ENCODE data around the gene GALK2.

GRCh38 chr15:49169880-49170597, at the start of gene GALK2:
- TF ChIP-seq CTCF (conservative IDR thresholded peaks at IDR 0.05; ENCODE audit: low read depth, low read length) (no peak), EZH2 (IDR thresholded peaks at IDR 0.05; ENCODE audit: borderline replicate concordance, low read depth, low read length, poor library complexity, severe bottlenecking) (no peak)
